GM21526 (cell line): ENCODE data around the gene CISD3.

Source experiments
- ATAC-seq: cut with Tn5 transposase; IDR thresholded peaks from one replicate; pipeline ENCODE4 v1.9.1; 2021; ENCODE audit warnings: moderate library complexity; ENCODE audit not compliant: unreplicated experiment, low FRiP score

The CISD3 gene

DNA sequence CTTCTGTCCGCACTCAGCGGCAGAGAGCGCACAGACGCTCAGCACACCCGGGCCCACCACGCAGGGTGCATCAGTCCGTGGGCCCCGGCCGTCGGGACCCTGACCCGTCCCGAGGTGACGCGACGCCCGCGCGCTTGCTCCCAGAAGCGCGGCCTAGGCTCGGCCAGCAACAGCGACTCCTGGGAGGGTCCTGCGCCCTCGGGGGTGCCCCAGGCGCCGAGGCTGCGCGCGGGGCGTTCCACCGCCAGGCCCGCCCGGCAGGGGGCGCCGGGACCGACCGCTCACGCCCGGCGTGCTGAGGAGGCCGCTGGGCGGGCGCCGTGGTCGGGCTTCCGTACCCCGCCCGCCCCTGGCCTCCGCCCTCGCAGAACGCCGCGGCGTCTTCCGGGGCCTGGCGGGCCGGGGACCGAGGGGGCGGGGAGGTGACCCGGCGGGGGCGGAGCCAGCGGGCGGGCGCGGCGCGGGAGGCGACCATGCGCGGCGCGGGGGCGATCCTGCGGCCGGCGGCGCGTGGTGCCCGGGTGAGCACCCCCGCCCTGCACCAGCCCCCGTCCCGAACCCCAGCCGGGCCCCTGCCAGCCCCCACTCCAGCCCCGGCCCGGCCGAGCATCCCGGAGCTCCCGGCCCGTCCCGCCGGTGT, at the start of gene CISD3:
CISD3 (plus strand) TSS at position 456 of the 640 bp plus-strand sequence; CDS start at position 474, 18 bp downstream.
- peak; percentile 59 for ATAC-seq

GRCh38 chr17:38681096-38681495, 49.0 kb upstream of the CISD3 start:
- no peak for ATAC-seq

DNA sequence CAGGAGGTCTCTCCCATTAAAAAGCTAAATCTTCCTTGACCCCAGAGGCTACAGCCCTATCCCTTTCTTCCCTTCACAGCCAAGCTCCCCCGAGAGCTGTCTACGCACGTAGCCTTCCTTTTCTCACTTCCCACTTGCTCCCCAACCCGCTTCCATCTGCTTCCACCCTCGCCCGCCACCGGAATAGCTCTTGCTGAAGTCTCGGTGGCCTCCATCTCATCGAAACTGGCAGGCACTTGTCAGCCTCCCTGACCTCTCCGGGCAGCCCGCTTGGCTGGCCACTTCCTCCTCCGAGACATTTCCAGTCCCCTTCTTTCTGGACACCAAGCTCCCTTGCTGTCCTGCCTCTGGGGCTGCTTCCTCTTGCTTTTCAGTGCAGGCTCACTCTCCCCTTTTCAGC, 44.6 kb upstream of the CISD3 start:
- no peak for ATAC-seq

DNA sequence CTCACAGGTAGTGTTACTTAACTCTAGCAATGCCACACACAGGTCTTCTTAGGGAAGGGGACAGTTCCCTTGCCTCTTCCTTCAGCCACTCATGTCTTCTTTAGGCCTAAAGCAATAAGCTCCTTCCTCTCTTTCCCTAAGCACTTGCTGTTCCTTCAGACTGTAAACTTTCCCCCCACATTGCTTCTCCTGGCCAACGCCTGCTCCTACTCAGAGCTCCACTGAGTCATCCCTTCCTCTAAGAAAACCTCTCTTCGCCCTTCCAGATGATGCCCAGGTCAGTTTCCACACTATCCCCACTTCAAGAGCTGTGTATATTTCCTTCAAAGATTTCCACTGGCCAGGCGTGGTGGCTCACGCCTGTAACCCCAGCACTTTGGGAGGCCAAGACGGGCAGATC, 42.9 kb upstream of the CISD3 start:
- ATAC-seq: no peak

GRCh38 chr17:38690386-38690785, 39.8 kb upstream of the CISD3 start:
- ATAC-seq: no peak

GRCh38 chr17:38691154-38691553, 39.0 kb upstream of the CISD3 start:
- ATAC-seq: no peak

GRCh38 chr17:38693700-38694329, 36.3 kb upstream of the CISD3 start:
- ATAC-seq: no peak

- no peak for ATAC-seq
Observed at GRCh38 chr17:38697061-38697820, 32.9 kb upstream of the CISD3 start.

- ATAC-seq: no peak
Observed at GRCh38 chr17:38698760-38699159, 31.4 kb upstream of the CISD3 start.

DNA sequence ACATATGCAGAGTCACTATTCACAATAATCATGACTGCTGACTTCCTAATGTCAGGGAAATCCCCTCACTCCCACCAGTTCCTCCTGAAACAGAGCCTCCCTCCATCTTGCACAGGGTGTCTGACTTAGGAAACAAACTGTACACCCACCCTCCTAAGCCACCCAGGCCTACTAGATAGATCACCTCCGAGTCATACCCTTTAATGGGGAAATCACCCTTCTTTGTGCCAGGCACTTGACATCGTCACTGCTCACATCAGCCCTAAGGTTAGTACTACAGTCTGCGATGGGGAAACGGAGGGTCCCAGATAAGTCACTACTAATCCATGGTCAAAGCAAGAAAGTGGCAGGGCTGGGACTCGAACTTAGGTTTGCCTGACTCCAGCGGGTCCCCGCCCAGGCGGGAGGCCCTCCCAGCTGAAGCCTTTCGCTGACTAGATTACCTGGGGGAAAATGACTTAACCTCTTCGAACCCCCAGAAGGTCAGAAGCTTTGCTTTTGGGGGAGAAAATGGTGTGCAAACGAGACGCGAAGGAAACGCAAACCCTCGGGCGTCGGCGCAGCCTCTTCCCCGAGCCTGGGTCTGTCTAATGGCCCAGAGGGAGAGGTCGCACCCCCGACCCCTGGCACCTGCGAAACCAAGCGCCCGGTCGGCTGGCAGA, 28.5 kb upstream of the CISD3 start:
- ATAC-seq: no peak

DNA sequence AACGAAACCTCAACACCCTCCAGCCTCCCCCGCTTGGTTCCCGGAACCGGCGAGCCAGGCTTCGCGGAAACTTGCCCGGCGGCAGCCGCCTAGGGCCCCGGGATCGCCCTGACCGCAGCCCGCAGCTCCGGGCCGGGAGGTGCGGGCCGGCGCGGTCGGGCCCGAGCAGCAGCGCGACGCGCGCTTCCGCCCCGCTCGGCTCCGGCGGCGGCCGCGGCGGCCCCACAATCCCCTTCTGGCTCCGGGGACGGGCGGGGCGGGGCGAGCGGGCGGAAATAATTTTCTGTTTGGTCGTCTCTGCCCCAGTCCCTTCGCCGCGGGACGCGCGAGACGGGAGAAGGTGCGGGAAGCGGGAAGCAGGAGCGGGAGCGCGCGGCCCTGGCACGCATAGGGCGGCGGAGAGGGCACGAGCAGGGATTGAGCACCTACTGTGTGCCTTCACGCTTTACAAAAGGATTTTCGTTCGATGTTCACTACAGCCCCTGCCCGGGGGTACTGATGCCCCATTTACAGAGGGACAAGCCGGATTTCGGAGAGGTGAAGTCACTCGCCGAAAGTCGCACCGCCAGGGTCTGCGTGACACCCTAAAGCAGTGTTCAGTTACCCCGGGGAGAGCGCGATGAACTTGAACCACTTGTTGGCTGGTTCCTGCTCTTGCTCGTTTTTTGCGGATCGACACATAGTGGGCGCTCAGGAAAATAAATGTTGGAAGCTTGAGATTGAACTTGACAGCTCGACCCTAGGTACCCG, 27.8 kb upstream of the CISD3 start:
- no peak for ATAC-seq

- ATAC-seq: no peak
Observed at GRCh38 chr17:38702916-38703741, 27.0 kb upstream of the CISD3 start.

- ATAC-seq: no peak
Observed at GRCh38 chr17:38703742-38704605, 26.2 kb upstream of the CISD3 start.

GRCh38 chr17:38704606-38705522, 25.3 kb upstream of the CISD3 start, which contains the start of gene MLLT6:
MLLT6 (plus strand) TSS chr17:38705273; CDS start chr17:38705633, 360 bp downstream.
- ATAC-seq: no peak

GRCh38 chr17:38705523-38705802, 24.7 kb upstream of the CISD3 start:
- no peak for ATAC-seq

- no peak for ATAC-seq
Observed at GRCh38 chr17:38705803-38706504, 24.2 kb upstream of the CISD3 start.
